ENCODE measurements around the gene ST6GALNAC5. TPM values are rescaled to one million over a fixed set of nuclear protein-coding genes. Genes with fewer than 3 reads are reported as not detected.

Gene ST6GALNAC5
- total and polyA plus RNA-seq, 2 donors (not counting 3 experiments of a cell fraction or from before 2014, with no cell fraction given), result not detected

DNA sequence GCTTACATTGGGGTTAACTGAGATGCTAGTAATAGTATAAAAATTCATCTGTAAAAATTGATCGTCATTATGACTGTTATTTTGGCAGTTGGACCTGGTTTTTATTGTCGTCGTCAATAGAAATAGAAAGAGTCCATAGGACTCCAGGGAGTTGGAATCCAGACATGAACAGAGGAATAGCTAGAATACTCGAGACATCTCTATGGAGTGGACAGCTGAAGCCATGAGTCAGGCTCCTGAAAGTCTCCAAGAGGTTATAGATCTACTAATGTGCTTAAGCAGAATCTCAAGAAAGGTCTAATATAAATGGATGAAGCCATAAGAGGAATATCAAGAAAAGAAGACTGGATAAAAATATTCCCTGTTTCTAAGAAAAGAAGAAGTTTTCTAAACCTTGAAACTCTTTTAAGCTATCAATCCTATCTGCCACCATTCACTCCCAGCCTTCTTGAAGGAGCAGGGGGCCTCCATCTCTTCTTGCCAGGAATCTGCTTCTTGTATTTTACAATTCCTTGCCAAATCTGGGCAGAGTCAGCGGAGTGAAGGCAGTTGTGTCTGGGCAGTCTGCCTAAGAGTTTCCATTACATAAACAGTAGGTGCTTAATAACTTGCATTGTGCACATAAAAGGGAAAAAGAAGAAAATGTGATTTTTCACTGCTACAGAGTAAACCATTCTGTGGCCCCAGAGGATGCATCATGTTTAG is 163.3 kb downstream of the ST6GALNAC5 start:
- Histone ChIP-seq H3K4me2 (ENCODE audit: insufficient read depth, low read length) (no peak overlapping the region), H4K20me1 (replicated peaks; ENCODE audit: control insufficient read depth, extremely low read depth, insufficient read depth, low read length) (no peaks in the 10 kb centered on the region), H3K27ac (ENCODE audit: insufficient read depth, low read depth, low read length) (no peak overlapping the region), H3K79me2 (ENCODE audit: control insufficient read depth, insufficient read depth, low read length) (no peaks in the 10 kb centered on the region), H3K27me3 (ENCODE audit: control insufficient read depth in 2 of 2, insufficient read depth in 2 of 2, low read length in 2 of 2) (peaks cover 0 to 2% of the 10 kb centered on the region in 2 experiments), H2AFZ (ENCODE audit: low read depth, low read length) (no peak overlapping the region), H3K9me1 (replicated peaks; ENCODE audit: control insufficient read depth, extremely low read depth, insufficient read depth, low read length) (no peaks in the 10 kb centered on the region), H3K9me3 (replicated peaks; ENCODE audit: control insufficient read depth, insufficient read depth, low read length) (no peaks in the 10 kb centered on the region), H3K9ac (replicated peaks; ENCODE audit: extremely low read depth, insufficient read depth, low read length) (no peak overlapping the region), H3K4me3 (replicated peaks in 1 of 3; ENCODE audit: insufficient read depth in 1 of 3, low read depth in 1 of 3, low read length in 3 of 3) (no peak overlapping the region), H3K36me3 (ENCODE audit: control insufficient read depth in 2 of 2, extremely low read depth in 1 of 2, insufficient read depth in 2 of 2, low read length in 2 of 2) (no peaks in the 10 kb centered on the region), H3K4me1 (ENCODE audit: control insufficient read depth, extremely low read depth, insufficient read depth, low read length) (no peaks in the 10 kb centered on the region)
- CTCF ChIA-PET, result no interaction called here
- BruUV-seq (replicated peaks), result no TSS peak
- POLR2A ChIA-PET, result no interaction called here
- dilution Hi-C loops (cut with MboI; ENCODE audit: extremely low pct_ligation_motif_present, low sequenced_read_pairs) (no loop called here), intact Hi-C loops (cut with micrococcal nuclease) (no loop called here)
- no peak for TF ChIP-seq EZH2 (IDR thresholded peaks at IDR 0.05; ENCODE audit: borderline replicate concordance, low read depth, low read length, severe bottlenecking)
- TF ChIP-seq GATA2 (IDR thresholded peaks at IDR 0.05; ENCODE audit: insufficient read depth, insufficient read length, low read depth, low read length), result no peak
- TF ChIP-seq POLR2A (IDR thresholded peaks at IDR 0.05; ENCODE audit: low read depth, low read length), result no peak
- TF ChIP-seq JUN (IDR thresholded peaks at IDR 0.05; ENCODE audit: borderline replicate concordance, insufficient read depth, insufficient read length, low read depth), result no peak
- no peak for TF ChIP-seq POLR2AphosphoS5 (IDR thresholded peaks at IDR 0.05; ENCODE audit: insufficient read depth, low read depth, low read length)
- no peak for TF ChIP-seq MYC (IDR thresholded peaks at IDR 0.05; ENCODE audit: low read depth, low read length)
- no peak for TF ChIP-seq FOS (IDR thresholded peaks at IDR 0.05; ENCODE audit: borderline replicate concordance, insufficient read depth, low read length)
- TF ChIP-seq, protein P1, sequence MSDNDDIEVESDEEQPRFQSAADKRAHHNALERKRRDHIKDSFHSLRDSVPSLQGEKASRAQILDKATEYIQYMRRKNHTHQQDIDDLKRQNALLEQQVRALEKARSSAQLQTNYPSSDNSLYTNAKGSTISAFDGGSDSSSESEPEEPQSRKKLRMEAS (IDR thresholded peaks at IDR 0.05; ENCODE audit: insufficient read depth, insufficient read length), result no peak
- TF ChIP-seq, protein P2, sequence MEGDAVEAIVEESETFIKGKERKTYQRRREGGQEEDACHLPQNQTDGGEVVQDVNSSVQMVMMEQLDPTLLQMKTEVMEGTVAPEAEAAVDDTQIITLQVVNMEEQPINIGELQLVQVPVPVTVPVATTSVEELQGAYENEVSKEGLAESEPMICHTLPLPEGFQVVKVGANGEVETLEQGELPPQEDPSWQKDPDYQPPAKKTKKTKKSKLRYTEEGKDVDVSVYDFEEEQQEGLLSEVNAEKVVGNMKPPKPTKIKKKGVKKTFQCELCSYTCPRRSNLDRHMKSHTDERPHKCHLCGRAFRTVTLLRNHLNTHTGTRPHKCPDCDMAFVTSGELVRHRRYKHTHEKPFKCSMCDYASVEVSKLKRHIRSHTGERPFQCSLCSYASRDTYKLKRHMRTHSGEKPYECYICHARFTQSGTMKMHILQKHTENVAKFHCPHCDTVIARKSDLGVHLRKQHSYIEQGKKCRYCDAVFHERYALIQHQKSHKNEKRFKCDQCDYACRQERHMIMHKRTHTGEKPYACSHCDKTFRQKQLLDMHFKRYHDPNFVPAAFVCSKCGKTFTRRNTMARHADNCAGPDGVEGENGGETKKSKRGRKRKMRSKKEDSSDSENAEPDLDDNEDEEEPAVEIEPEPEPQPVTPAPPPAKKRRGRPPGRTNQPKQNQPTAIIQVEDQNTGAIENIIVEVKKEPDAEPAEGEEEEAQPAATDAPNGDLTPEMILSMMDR (IDR thresholded peaks at IDR 0.05; ENCODE audit: extremely low read depth in 1 of 2, insufficient read depth in 1 of 2, low read depth in 1 of 2, low read length in 2 of 2), result no peak
- DNase-seq (ENCODE audit: low read depth, low spot score), result no peak
- FAIRE-seq, result no peak

Data from endothelial cell of umbilical vein (primary cell).